BJ (cell line): Measurements from ENCODE around the gene UBE2S. TPM values are rescaled to one million over a fixed set of nuclear protein-coding genes. Genes with fewer than 3 reads are reported as not detected.

ENCODE experiments used
- CTCF ChIA-PET: fragments of 350-600 bp; formaldehyde crosslinking; extraction: SDS; loops from one replicate; lab custom pipeline; 2021; ENCODE audit warnings: antibody characterized with exemption, inconsistent platforms; lab: Yijun Ruan, JAX
- POLR2A ChIA-PET: fragments of 300-600 bp; sonication (Branson Sonifier 250); formaldehyde crosslinking; extraction: SDS; loops from one replicate; lab custom pipeline; 2021; ENCODE audit warnings: antibody characterized with exemption; lab: Charles Lee
- DNase-seq: peaks from one replicate; pipeline ENCODE4 v3.0.0-alpha.2; 2011; ENCODE audit warnings: low read depth
- H3K27me3 ChIP-seq: 2 replicates; pipeline ENCODE4 v1.6.0; 2011; ENCODE audit warnings: low read length; ENCODE audit not compliant: control insufficient read depth, insufficient read depth
- H3K36me3 ChIP-seq: 2 replicates; pipeline ENCODE4 v1.5.1; 2011; ENCODE audit warnings: low read length; ENCODE audit not compliant: control insufficient read depth, insufficient read depth
- H3K4me3 ChIP-seq: 2 replicates; pipeline ENCODE4 v1.5.1; 2011; ENCODE audit warnings: low read depth, mild to moderate bottlenecking, control low read depth, low read length
- polyA plus RNA-seq: library from polyadenylated mRNA; depleted of rRNA; stranded (reverse); fragments of >200 nt; gene quantifications from 2 replicates; pipeline ENCODE4 v1.2.3, GENCODE V29; 2011
- TF ChIP-seq, protein P1 (sequence below): IDR thresholded peaks from 2 replicates; pipeline ENCODE4 v1.5.1; 2011; ENCODE audit warnings: low read depth, mild to moderate bottlenecking, control low read depth, inconsistent platforms, low read length, moderate library complexity; ENCODE audit not compliant: insufficient read depth

The UBE2S gene
- polyA plus RNA-seq, 1 experiment = 79.4 TPM

DNA sequence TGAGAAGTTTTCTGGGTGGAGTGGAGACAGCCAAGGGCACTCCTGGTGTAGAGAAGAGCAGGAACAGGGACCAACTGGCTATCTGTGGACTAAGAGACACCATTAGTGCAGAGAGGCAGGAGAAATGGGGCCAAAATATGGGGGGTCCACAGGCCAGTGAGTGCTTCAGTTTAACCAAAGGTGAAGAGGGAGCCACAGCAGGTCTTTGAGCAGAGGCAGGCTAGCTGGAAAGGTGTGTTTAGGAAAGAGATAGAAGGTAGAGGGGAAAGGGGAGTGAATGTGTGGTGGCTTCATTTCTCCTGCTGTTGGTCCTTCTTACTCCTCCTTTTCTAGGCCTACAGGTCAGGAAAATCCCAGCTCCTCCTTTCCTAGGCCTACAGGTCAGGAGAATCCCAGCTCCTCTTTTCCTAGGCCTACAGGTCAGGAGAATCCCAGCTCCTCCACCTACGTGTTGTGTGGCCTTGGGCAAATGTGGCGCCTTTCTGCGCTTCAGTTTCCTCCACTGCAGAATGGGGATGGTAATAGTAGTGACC, 25.0 kb downstream of the UBE2S start:
- ChIA-PET CTCF (interaction anchor here (1.0 to 3.2 kb wide), 6 partner anchors 10 to 242 kb away, joined by 3 to 35 read pairs (median 6); no protein-coding TSS in a partner anchor), POLR2A (no interaction called here)
- Histone ChIP-seq H3K36me3 (peaks cover 11% of the 10 kb centered on the region), H3K4me3 (no peak overlapping the region), H3K27me3 (no peaks in the 10 kb centered on the region)
- TF ChIP-seq, protein P1, sequence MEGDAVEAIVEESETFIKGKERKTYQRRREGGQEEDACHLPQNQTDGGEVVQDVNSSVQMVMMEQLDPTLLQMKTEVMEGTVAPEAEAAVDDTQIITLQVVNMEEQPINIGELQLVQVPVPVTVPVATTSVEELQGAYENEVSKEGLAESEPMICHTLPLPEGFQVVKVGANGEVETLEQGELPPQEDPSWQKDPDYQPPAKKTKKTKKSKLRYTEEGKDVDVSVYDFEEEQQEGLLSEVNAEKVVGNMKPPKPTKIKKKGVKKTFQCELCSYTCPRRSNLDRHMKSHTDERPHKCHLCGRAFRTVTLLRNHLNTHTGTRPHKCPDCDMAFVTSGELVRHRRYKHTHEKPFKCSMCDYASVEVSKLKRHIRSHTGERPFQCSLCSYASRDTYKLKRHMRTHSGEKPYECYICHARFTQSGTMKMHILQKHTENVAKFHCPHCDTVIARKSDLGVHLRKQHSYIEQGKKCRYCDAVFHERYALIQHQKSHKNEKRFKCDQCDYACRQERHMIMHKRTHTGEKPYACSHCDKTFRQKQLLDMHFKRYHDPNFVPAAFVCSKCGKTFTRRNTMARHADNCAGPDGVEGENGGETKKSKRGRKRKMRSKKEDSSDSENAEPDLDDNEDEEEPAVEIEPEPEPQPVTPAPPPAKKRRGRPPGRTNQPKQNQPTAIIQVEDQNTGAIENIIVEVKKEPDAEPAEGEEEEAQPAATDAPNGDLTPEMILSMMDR = no peak
- no peak for DNase-seq

DNA sequence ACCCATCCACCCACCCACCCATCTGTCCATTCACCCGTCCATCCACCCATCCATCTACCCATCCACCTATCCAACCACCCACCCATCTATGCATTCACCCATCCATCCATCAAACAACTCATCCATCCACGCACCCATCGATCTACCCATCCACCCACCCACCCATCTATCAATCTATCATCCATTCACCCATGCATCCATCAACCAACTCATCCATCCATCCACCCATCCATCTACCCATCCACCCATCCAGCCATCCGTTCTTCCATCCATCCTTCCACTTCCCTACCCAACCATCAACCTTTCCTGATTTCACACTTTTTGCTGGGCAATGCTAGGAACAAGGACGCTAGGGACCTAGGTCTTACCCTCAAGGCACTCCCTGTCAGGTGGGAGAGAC, 25.6 kb downstream of the UBE2S start:
- DNase-seq = no peak
- Histone ChIP-seq H3K36me3 (peaks cover 6% of the 10 kb centered on the region), H3K4me3 (no peak overlapping the region), H3K27me3 (no peaks in the 10 kb centered on the region)
- TF ChIP-seq, protein P1 = no peak
- ChIA-PET POLR2A (no interaction called here), CTCF (interaction anchor here (3.2 kb wide), 1 partner anchor 80 kb away, joined by 35 read pairs; no protein-coding TSS in a partner anchor)

DNA sequence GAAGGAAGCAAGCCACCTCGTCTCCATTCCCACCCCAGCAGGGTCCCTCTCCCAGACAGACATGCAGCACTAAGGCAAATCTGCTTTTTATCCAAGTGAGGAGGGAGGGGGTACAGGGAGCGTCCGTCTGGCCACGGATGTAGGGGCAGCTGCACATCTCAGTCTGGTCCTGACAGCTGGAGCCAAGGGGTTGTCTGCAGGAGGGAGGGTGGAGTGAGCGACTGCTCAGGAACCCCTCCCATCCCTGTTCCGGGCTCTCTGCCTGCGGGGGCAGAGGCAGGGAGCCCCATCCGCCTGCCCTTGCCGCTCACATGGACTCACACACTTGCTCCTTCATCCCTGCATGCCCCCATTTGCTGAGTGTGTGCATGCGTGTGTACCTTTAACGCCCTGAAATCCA, 28.4 kb downstream of the UBE2S start:
- CTCF ChIA-PET = no interaction called here

DNA sequence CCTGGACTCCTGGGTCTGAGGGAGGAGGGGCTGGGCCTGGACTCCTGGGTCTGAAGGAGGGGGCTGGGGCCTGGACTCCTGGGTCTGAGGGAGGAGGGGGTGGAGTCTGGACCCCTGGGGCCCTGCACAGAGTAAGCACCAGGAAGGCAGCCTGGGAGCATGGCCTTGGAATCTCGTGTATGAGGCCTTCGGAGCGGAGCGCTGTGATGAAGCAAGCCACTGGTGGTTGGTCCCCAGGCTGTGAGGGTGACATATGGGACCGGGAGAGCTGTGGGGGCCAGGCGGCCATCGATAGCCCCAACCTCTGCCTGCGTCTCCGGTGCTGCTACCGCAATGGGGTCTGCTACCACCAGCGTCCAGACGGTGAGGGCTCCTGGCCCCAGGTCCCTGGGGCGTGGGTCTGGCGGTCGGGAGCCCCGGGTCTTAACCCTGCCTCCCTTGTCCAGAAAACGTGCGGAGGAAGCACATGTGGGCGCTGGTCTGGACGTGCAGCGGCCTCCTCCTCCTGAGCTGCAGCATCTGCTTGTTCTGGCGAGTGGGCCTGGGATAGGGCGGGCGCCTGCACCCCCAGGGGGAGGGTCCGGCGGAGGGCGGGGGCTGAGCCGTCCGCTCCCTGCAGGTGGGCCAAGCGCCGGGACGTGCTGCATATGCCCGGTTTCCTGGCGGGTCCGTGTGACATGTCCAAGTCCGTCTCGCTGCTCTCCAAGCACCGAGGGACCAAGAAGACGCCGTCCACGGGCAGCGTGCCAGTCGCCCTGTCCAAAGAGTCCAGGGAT, 30.0 kb downstream of the UBE2S start:
- POLR2A ChIA-PET = no interaction called here
- no peak for DNase-seq
- TF ChIP-seq, protein P1 = no peak
- CTCF ChIA-PET = interaction anchor here (1.2 kb wide), 1 partner anchor 76 kb away, joined by 3 read pairs; no protein-coding TSS in a partner anchor
- Histone ChIP-seq H3K27me3 (no peaks in the 10 kb centered on the region), H3K4me3 (no peak overlapping the region), H3K36me3 (no peaks in the 10 kb centered on the region; the same call in 1 of the 2 replicates)

More for the DNA sequence above, 28.4 kb downstream of the UBE2S start:
- TF ChIP-seq, protein P1 = no peak
- no peaks in the 10 kb centered on the region for H3K27me3 ChIP-seq
- DNase-seq = no peak
- H3K36me3 ChIP-seq = no peaks in the 10 kb centered on the region
- POLR2A ChIA-PET = no interaction called here
- no peak overlapping the region for H3K4me3 ChIP-seq

DNA sequence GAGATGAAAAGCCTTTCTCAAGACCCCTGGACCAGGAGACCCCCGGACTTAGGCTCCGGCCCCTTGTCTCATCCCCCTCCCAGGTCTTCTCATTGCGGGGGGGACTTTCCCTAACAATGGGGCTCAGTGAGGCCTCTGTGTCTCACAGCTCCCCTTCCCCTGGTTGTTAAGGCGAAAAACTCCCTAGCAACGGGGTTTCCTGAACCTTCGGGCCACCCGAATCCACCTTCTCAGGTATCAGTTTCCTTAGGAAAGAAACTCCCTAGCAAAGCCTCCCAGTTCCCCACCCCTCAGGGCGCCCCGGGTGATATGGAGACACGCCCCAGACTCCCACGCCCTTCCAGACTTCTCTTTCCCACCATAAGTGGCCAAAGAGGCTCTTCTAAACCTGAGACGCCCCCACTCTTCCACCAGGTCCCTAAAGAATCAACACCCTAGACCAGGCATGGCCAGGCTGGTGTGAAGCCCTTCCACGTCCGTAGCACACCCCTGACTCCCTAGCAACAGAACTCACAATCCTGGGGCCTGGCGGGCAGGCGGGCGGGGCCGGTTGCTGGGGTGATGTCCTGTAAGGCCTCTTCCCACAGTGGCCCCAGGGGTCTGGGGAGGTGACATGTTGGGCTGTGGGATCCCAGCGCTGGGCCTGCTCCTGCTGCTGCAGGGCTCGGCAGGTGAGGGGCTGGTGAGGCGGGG, 31.2 kb downstream of the UBE2S start, which contains the start of gene TMEM190:
Gene TMEM190 (plus strand): TSS at position 586 of the 693 bp plus-strand sequence. CDS start 28 bp downstream, at position 614.
- H3K36me3 ChIP-seq = no peaks in the 10 kb centered on the region; the same call in 1 of the 2 replicates
- H3K27me3 ChIP-seq = no peaks in the 10 kb centered on the region
- H3K4me3 ChIP-seq = no peak within 1 kb of the TSS
- TF ChIP-seq, protein P1 = no peak
- ChIA-PET POLR2A (no interaction called here), CTCF (interaction anchor here (1.2 to 2.7 kb wide), 2 partner anchors 8 to 75 kb away, joined by 3 to 8 read pairs; partner anchors contain the start of gene TMEM238)
- no peak for DNase-seq
